HG03159 (cell line): ENCODE data around the gene MARCHF3.

ENCODE experiments used
- ATAC-seq: cut with Tn5 transposase; IDR thresholded peaks from one replicate; pipeline ENCODE4 v1.9.1; 2021; ENCODE audit warnings: mild to moderate bottlenecking, moderate library complexity; ENCODE audit not compliant: unreplicated experiment

The MARCHF3 gene

DNA sequence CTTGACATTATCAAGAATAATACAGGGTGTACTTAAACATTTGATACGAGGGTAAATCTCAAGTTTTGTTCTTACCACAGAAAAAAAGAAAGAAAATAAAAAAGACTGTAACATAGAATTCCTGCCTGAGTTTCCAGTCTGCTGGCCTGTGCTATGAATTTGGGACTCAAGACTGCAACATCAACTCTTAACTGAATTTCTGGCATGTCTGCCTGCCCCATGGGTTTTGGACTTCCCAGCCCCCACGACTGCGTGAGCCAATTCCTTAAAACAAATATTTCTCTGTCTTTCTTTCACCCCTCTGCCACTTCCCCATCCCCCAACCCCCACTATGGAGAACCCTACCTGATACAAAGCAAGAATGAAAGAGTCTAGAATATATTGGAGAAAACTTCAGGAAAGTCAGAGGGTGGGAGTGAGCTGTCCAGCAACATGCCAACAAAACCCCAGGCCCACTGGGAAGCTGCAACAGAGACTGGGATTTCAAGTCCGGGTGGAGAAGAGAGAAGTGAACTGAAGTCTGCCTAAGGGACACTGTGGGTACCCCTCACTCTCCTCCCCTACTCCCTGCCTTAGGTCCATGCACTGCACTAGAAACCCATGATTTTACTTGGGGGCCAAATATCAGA, 43.0 kb downstream of the MARCHF3 start:
- ATAC-seq: peak; percentile 7

DNA sequence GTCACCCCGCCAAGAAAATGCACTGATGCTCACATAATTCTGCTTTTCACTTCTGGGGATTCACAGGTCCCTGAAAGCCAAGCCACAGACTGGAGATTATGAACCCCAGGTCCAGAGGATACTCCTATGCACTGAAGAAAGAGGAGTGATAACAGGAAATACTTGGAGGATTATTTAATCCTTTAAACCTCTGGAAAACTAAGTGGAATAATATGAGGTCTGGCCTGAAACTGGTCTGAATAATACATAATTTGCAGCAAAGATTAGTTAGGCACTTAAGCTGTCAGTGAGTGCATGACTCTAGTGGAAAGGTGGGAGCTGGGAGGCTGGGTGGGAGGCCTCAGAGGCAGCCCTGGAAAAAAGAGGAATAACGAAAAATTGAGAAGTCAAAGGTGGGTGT, 45.7 kb downstream of the MARCHF3 start:
- no peak for ATAC-seq

DNA sequence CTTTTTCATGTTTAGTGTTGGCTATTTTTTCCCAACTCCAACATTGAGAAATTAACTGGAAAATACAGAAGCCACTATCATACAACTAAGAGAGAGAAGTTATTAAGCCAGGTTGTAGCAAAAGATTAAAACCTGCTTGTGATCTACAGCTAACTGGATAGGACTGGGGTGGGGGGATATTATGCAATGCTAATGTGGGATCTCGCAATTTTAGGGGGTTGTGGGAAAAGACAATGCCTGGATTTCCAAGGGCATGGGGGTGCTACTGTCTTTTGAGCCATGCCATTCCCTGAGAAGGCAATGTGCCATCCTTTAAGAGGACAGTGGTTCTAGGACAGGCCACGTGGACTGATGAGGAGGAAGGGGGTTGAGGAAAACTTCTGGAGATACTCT, 46.5 kb downstream of the MARCHF3 start:
- ATAC-seq: no peak

DNA sequence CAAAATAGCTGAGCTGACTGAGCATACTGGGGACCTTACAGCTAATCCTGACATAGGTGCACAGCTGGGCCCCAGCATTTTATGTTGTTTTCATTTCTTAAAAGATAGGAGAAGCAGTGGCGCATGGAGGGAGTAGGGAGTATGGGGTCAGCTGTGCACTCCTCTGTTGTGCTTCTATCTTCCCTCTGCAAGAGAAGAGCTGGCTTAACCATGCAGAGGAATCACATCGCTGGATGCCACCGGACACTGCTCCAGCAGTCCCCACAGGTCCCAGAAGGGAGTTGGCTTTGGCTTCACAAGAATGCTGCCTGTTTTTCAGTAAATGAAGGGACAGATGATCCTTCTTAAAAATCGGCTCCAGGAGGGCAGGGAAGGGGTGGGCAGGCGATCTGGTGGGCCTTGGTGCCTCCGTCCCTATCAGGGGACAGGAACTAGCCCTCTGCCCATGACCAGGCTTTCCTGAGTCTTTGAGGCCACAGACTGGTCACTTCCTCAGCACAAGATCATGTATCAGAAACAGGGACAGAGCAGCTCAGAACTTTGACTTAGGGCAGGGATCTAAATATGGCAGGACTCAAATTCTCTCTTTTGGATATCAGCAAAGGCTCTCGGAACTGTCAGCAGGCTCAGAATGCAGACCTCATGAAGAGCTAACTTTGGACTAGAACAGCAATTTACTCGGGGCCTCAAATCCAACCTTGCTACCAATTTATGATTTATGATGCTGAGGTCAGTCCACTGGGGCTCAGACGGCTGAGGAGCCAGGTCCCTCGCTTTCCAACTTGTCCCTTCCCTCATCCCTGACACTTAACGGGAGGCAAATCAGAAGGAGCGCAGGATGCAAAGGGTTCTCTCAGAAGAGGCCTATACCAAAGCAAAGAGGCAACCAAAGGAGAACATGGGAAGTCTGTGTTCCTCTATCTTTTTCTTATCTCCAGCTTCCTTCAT, 47.2 kb downstream of the MARCHF3 start:
- ATAC-seq: no peak

DNA sequence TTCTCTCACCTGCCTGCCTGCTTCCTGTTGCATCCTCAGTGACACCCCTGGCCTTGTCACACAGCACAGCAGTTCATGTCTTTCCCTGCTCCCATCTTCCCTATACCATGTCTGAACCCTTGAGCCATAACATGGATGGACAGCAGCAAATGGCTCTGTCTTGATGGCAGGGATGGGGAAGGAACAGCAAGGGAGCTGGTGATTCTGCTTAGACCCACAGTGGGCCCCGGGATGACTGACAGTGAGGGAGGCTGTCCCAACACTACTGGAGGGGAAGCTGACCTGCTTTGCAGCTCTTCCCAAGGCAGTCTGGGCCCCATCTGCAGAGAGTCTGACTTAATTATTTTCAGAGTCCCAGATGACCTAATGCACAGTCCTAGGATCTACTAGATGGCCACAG, 48.2 kb downstream of the MARCHF3 start:
- ATAC-seq: no peak

DNA sequence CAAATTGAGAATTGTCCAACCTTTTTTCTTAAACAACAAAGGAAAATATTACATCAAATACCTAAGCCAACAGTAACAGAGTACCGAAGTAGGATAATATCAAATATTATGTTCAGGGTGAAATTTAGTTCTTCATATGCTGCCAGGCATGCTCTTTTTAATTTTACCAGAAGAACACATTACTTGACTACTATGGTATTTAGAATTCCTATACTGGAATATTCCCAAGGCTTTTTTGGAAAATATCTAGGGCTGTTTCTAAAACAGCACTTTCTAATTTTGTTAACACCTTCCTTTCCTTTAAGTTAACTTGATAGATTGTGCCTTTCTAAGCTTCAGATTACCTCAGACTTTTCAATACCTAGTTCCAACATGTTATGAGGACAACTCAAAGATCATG, 48.7 kb downstream of the MARCHF3 start:
- no peak for ATAC-seq

DNA sequence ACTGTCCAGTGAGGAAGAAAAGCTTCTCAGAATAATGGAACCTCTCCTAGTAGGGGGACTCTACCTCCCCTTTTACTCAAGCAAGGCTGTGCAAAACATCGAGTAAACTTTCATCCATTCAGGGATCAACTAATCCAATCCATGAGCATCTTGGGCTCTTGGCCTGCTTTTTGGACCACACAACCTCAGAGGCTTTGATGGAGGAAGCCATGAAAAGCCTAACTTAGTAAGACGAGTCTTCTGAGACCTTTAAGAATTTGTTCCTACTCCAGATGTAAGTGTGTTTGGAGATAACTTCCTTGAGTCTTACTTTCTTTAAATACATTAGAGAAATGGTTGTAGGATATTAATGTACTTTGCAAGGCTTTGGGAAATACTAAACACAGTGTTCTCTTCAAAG, 49.1 kb downstream of the MARCHF3 start:
- no peak for ATAC-seq

DNA sequence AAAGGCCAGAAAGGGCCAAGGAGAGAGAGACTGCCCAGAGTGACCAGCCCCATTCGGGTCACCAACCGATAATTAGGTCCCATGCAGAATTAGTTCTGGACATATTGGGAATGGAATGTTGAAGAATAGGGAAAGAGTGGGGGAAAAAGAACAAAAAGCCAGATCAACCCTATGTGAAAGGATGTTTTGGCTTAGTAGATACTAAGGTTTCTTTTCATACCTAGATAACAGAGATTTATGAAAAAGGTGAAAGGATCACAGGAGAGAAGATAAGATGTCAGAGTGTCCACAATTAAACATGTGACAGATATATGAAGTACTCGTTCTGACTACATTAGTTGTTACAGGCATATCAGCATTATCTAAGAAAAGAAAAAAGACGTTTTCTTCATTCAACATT, 52.1 kb downstream of the MARCHF3 start:
- ATAC-seq: no peak

DNA sequence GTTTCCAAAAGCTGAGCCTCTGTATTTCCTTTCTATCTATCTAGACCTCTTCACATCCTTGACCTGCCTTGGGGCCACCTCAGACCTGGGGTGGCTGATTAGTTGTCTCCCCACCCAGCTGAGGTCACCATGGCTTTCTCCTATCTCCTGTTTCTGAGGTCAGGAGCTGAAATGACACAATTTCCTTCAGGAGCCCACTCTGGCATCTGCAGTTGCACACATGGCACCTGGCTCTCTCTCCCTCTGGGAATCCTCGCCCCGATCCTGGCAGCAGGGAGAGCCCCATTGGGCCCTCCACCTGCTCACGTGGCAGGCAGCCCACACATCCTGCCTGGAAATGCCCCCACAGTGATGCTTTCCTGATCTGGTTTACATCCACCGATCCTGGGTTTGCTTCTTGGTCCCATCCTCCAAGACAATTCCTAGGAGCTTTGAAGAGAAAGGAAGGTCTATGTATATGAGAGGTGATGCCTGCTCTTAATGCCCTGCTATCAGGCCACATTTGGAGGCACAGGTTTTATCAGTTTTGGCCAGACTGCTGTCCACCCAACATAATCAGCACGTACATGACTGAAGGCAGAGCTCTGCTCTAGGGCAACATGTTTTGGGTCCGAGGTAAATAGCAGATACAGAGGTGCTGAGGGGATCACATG, 53.7 kb downstream of the MARCHF3 start:
- no peak for ATAC-seq

DNA sequence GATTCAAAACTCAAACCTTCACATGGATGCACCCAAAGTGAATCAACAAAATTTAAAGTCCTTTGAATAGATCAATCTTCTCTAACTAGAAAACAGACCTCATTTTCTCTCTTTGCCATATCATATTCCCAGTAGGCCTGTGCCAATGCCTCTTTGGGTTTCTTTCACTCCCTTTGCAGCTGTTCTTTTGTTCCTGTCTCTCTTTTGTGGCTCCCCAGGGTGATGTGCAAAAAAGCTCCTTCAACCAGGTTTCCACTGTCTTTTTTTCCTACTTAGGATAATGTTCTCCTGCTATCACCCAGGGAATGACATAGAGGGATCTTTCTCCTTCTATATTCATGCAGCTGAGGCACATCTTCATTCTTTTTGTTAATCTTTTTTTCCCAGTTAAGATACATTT, 54.6 kb downstream of the MARCHF3 start:
- ATAC-seq: no peak

DNA sequence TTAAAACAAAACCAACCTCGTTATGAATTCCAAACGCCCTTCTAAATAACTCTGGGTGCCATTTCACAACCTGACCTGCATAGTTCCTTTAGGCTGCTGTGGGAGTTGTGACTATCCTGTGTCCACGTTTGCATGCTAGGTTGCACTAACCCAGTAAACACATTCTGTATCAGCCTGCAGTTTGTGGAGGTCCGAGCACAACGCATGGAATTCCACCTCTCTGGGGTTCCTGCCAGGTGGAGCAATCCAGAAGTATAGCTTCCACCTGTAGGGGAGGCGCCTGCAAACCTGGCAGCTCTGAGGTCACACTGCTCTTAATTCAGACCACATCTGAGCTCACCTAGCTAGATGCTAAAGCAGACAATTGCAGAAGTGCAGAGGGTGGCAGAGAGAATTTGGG, 57.2 kb downstream of the MARCHF3 start:
- no peak for ATAC-seq

DNA sequence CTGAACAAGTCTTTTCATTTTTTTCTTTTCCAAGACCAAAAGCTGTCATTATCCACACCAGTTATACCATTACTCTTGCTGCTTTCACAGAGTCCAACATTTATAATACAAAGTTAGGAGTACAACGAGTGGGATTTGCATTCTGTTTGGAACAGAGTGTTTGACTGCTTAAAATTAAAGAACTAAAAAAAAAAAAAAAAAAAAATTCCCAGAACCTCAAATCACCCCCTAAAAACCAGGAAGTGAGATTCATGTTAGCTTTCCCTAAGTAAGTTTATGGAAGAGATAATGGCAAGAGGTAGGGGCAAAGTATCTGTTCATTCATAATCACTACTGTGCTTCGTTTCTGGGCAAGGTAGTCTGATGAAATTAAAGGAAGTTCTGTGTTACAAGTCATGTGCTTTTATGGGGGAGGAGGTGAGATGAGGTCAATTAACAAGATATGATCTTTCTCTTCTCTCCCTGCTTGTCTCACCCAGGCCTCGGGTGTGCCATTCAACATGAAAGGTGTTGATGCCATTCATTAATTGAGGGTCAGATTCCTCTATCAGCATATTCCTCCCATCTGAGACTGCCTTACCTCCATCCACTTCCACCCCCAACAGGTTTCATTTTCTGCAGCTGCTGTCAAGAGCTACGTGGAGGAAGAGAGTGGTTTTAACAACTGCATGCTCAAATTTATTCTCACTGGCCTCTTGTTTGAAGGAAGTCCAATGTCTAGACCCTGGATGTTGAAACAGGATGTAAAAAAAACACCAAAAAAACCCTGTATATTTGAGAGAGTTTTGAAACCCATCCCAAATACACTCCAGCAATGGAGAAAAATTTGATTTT, 58.1 kb downstream of the MARCHF3 start:
- peak; percentile 75 for ATAC-seq

DNA sequence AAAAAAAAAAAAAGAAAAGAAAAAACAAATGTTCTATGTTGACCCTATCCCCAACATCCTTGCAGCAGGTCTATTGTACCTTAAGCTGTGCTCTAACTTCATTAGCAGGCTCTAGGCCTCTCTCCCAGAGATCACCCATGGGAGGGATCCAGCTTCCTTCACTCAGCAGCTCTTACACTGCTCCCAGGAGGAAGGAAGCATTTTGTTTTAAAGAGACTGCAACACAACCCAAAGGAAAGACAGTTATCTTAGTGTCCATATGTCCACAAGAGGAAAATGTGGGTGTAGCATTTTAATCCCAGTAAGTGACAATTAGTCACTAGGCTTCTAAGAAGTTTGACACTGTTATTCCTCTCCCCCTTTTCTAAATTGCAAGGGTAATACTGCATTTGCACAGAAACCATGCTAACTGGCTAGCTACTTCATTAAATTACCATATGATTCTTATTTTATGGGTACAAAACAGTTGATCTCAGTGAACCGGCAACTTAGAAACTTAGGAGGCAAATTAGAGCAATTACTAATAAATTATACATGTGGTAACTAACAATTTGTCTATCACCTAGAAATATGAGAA, 58.8 kb downstream of the MARCHF3 start:
- no peak for ATAC-seq

DNA sequence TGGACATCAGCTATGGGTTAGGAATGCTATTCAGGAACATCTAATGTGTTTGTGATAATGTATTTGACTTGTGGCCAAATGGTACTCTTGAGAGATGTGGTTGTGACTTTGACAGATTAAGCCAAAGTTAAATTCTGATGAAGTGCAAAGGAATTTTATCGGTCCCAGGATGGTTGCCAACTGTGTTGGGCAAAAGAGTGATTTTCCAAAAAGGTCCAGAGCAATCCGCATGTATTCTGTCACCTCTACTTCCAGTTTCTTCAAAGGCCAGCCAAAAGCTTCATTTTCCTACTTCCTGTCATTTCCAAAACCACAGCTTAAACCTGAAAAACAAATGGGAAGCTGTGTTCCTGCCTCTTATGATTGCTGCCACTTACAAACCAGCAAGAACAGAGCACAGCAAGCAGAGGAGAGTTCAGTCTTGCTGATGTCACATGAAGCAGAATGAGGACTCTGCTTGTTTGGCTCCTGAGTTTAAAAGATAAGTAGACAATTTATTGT, 59.8 kb downstream of the MARCHF3 start:
- ATAC-seq: no peak

DNA sequence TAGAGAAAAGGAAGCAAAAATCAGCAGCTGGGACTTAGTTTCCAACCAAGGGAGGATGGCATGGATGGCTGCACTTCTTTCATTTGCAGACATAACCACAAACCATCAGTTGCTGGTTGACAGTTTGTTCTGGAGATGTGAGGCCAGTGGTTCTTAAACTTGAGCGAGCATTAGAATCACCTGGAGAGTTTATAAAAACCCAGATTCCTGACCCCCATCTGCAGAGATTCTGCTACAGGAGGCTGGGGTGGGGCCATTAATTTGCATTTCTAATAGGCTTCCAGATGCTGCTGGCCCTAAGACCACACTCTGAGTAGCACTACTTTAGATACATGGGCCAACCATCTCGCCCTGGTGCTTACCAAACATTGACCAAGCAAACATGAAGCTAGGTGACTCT, 60.8 kb downstream of the MARCHF3 start:
- peak; percentile 28 for ATAC-seq

DNA sequence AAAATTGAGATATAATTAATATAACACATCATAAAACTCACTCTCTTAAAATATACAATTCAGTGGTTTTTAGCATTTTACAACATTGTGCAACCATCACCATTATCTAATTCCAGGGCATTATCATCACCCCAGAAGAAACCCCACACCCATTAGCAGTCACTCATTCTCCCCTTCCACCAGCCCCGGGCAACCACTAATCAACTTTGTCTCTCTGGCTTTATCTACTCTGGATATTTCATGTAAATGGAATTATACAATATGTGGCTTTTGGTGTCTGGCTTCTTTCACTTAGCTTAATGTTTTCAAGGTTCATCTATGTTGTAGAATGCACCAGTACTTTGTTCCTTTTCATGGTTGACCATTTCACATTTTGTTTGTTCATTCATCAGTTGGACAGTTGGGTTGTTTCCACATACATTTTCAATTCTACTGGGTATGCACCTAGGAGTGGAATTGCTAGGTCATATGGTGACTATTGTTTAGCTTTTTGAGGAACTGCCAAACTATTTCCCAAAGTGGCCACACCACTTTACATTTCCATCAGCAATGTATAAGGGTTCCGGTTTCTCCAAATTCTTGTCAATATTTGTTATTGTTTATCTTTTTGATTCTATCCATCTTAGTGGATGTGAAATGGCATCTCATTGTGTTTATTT, 62.4 kb downstream of the MARCHF3 start:
- no peak for ATAC-seq

DNA sequence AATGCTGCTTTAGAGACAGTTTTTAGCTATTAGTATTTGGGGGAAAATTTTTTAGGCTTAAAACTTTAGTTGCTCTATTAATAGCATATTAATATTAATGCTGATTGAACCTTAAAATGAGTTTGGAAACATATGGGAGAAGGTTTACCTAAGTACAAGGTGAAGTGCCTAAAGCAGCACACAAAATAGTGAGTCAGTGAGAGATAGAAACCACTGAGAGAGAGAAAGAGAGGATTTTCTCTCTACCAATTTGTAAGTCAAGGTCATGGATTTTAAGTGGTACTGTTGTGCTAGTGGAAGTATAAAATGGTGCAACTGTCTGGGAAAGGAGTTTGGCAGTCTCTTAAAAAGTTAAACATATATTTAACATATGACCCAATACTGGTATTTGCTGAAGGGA, 64.9 kb downstream of the MARCHF3 start:
- no peak for ATAC-seq

DNA sequence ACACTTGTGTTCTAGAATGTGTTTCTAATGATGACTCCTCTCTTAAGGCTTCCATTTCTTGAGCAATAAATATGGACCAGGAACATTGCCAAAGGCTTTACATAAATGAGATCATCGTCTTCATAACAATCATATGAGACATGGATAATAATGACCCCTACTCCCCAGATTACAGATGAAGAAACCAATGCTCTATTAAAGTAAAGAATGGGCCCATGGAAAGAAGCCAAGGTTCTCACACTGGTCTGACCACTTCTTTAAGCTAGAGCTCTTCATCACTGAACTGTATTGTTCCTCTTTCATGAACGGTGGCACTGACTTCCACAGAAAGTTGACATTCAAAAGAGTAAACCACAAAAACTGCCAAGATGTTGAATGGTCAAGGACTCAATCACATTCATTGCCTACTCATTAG, 65.3 kb downstream of the MARCHF3 start:
- ATAC-seq: no peak

DNA sequence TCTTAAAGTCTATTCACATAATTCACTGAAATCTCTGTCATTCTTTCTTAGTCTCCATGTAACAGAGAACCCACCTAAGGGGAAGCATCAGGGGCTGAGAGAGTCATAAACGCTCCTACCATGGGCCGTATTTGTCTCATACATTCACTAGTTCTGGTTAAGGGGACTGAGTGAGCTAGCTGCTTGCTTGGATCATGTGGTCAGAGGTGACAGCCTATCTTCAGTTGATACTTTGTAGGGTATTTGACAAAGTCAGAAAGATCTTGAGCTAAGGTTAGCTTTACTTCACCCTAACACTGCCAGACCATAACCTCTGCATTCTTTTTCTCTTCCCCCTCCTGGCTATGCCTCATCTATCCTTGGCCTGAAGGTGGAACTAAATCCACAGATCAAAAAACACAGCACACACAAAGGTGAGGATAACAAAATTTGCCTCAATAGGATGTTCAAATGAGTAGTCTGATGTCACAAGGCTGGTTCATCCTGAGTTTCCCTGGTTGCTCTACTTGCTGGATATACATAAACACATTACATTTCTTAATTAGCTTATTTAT, 66.5 kb downstream of the MARCHF3 start:
- no peak for ATAC-seq

DNA sequence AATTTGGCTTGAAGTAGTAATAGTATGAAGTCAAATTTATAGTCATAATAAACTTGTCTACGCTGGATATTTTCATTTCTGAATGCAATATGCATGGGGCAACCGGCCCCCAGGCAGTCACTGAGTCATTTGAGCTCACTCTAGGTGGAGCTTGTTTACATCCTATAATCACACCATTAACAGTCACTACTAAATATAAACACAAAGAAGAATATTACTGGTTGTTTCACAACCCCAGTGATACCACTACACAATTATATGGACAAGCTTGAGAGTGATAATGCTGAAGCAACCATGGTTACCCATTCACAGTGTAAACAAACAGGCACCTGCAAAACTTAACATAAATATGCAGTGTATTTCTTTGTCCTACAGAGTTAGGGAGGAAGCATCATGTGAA, 68.7 kb downstream of the MARCHF3 start:
- ATAC-seq: peak; percentile 79
